CD4-positive, alpha-beta T cell treated with Interleukin-17A for 1 hour (primary cell): ENCODE results near the gene PLAC9.
"Not testable (repeated sequence)": the region's sequence is repeated elsewhere in the genome, so short reads cannot be mapped to it uniquely, and the experiment has no call there.

Source experiments
- DNase-seq: peaks from one replicate; pipeline ENCODE4 v3.0.0-alpha.2; 2020

PLAC9 gene

DNA sequence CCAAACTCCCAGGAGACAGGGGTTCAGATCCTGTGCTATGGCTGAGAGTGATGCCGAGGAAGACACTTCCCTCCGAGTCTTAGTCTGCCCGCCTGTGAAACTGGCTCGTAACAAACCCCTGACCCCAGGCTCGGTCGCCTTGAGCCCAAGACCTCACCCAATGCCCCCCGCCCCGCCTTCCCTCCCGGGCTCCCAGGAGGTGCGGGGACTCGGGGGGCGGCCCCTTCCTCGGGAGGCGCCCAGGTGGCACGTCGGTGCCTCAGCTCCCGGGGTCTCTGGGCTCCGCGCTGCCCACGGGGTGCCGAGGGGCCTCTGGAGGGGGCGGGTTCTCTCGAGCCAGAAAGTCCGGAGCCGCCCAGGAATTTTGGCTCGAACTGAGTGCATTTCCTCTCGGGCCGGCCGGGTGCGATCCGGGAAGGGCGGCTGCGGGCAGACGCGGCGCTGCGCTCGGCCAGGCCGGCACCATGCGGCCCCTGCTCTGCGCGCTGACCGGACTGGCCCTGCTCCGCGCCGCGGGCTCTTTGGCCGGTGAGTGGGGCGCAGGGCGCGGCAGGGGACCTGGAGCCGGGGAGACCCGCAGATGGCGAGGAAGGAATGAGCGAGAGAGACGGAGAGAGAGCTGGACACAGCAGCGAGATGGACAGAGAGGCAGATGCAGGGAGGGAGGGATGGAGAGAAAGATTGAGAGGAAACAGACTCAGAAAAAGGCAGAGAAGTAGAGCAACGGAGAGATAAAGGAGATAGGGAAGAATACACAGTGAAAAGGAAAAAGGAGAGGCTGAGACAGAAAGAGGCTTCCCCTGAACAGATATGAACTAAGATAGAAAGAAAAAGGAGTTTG, at the start of gene PLAC9:
PLAC9 (plus strand) TSS at position 432 of the 841 bp plus-strand sequence; CDS start at position 465, 33 bp downstream.
- DNase-seq = no peak

GRCh38 chr10:80090121-80090520, 42.4 kb upstream of the PLAC9 start:
- DNase-seq = no peak

GRCh38 chr10:80094231-80094630, 38.3 kb upstream of the PLAC9 start:
- DNase-seq = no peak

- DNase-seq = not testable (repeated sequence)
Measured at GRCh38 chr10:80098272-80098671, 34.3 kb upstream of the PLAC9 start.

GRCh38 chr10:80099295-80099694, 33.2 kb upstream of the PLAC9 start:
- DNase-seq = not testable (repeated sequence)

GRCh38 chr10:80100116-80100515, 32.4 kb upstream of the PLAC9 start:
- DNase-seq = no peak

DNA sequence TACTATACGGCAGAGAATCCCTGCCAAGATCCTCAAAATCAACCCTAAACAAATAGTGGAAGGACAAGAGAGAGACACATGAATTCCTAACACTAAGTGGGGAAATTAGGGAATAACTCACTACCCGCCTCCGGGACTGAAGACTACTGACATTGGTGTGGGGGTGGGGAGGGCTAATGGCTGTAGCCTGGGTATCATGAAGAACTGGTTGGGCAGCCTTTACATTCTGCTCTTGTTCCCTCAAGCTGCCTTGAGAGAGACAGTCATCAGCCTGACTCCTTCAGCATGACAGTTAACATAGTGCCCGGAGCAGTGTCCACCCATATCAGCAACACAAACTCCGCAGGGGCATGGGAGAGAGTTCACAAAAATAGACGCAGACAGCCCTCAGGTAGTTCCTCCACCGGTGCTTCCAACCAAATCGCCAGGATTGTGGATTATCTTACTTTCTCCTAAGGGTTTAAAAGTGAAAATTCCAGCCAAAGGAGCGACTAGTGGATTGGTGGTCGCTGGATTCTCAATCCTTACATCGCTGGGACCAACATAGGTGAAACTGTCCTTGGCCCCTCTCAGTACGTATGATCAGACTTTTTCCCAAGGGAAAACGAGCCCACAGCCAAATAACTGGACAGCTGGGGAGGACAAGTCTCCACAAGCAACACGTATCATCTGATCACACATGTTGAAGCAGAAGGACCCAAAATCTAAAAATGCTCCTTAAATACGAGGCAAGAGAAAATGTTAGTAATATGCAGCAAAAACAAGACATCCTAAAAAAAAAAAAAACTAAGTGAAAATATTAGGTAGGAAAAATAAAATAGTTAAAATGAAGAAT, 31.5 kb upstream of the PLAC9 start:
- DNase-seq = no peak

DNA sequence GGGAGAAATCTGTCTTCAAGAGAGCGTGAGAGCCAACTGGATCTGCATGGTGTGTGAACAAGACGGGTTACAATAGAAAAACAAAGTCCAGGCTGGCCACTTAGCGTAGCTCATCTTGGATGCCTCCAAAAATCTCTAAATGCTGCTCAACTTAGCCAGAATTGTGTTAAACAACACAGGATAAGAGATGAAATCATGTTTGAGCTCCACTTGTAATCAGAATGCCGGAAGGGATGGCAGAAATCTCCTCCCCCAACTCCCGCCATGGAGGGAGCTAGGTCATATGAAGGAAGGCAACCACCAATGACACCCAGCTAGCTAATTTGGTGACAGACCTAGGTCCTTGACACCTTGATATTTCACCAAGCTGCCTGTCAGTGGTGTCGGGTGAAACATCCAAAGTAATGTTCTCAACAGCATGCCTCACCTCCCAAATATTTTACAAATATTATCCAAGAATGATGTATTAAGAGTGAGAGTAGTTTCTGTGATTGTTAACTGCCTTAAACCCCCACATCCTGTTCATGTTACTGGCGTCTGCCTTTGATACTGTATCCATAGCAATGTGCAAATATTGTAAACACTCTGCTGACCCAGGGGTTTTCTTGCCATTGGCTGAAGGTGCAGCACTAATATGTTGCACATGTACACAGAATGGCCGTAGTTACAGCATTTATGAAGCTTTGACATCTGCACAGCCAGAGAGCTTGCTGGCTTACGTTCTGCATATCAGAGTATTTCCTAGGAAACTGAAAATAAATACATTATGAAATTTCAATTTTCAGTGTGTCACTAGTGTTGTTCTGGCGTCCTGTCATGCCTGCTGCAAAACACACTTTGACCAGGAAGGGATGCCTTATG, 28.2 kb upstream of the PLAC9 start:
- peak; percentile 56 for DNase-seq

GRCh38 chr10:80108576-80109239, 23.8 kb upstream of the PLAC9 start:
- DNase-seq = no peak

DNA sequence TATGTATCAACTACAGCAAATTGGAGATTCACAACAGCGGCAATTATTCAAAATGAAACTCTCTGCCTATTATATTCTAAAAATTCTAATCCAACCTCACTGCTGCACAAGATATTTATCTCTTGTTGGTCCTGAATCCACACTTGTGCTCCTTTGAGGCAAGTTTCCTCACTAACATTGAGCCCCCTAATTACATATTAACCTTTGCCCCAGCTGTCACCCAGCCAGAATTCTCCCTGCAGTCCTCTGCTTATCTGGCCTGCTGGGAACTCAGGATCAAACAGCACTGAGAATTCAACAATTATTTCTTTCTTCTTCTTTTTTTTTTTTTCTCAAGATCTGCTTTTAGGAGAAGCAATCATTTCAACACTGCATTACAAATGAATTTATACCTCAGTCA, 21.5 kb upstream of the PLAC9 start:
- DNase-seq = no peak

DNA sequence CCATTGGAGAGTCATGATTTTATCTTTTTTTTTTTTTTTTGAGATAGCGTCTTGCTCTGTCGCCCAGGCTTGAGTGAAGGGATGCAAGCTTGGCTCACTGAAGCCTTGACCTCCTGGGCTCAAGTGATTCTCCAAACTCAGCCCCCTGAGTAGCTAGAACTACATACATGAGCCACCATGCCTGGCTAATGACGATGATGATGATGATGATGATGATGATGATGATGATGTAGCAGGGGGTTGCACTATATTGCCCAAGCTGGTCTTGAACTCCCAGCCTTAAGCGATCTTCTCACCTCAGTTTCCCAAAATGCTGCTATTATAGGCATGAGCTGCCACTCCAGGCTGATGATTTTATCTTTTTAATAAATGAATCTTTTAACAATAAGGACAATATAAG, 13.9 kb upstream of the PLAC9 start:
- DNase-seq = no peak

DNA sequence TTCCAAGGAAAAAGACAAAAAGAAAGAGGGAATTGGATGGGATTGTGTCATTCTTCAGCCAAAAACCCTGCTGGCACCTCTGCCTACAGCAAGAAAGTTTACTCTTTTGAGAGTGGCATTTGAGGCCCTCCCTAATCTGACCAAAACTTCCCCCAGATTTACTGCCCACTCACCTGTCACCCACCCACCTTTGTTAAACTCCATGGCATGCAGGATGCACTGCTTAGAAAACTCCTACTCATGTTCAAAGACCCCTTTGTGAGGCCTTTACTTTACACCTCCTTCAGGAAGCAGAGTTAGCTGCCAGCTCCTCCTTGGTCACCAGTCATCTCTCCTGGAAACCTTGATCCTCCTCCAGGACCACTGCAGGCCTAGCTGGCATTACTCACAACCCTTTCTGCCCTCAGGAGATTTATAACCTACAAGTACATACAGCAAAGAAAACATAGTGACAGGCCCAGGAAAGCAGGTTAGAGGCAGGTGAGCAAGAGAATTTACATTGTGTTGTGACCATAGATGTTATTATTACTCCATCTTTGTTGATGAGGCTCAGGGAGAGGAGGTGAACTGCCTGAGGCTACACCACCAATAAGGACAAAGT, 10.3 kb upstream of the PLAC9 start:
- DNase-seq = no peak

DNA sequence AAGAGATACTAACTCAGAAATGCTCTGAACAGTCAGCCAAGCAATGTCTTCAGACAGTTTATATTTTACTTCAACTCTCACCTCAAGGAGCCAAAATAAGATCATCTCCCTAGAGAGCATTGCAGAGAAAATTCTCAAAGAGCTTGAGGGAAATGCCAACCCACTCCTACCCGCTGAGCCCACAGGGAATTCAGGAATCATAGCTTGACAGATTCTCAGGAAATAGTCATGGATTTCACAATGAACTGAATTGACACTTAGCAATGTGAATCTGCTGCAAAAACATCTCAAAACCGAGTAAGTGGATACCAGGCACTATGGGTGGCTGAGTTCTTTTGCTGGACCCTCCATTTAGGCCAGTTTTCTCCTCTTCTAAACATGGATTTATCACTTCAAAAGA, 9.8 kb upstream of the PLAC9 start:
- no peak for DNase-seq

GRCh38 chr10:80126876-80127275, 5.7 kb upstream of the PLAC9 start:
- DNase-seq = no peak

DNA sequence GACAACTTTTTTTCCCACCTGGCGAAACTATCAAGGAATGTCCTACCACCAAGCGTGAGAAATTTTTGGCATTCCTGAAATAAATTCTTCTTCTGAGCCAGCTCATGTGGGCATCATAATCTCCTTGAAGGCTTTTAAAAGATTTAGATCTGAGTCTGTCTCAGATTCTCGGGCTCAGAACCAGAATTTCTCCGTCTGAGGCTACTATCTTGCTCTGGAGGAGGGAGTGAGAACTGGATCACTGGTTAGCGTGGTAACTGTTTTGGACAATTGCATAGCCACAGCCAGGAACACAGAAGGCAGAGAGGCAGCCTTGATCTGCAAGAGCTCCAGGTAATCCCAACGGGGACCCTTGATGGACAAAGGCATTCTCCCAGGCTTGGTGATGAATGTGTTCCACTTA, 1.0 kb upstream of the PLAC9 start:
- DNase-seq = no peak

DNA sequence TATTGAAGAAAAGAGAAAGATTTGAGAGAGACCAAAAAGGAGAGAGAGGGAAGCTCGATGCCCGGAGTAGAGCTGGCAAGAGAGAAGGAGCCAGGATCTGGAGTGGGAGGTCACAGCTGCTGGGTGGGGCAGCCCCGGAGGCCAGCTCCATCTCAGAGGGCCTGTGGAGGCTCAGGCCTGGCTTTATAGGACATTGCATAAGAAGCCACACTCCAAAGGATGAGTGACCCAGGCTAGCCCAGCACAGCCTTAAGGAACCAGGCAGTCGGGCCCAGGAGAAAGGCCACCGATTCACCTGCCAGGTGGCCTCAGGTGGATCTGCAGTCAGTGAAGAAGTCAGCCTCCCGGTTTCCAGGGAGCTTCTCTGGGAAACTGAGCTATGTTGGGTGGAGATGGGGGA, 676 bp downstream of the PLAC9 start:
- DNase-seq = no peak

GRCh38 chr10:80133687-80134086, 1.2 kb downstream of the PLAC9 start:
- DNase-seq = not testable (repeated sequence)

- DNase-seq = no peak
Measured at GRCh38 chr10:80136134-80136571, 3.6 kb downstream of the PLAC9 start.

DNA sequence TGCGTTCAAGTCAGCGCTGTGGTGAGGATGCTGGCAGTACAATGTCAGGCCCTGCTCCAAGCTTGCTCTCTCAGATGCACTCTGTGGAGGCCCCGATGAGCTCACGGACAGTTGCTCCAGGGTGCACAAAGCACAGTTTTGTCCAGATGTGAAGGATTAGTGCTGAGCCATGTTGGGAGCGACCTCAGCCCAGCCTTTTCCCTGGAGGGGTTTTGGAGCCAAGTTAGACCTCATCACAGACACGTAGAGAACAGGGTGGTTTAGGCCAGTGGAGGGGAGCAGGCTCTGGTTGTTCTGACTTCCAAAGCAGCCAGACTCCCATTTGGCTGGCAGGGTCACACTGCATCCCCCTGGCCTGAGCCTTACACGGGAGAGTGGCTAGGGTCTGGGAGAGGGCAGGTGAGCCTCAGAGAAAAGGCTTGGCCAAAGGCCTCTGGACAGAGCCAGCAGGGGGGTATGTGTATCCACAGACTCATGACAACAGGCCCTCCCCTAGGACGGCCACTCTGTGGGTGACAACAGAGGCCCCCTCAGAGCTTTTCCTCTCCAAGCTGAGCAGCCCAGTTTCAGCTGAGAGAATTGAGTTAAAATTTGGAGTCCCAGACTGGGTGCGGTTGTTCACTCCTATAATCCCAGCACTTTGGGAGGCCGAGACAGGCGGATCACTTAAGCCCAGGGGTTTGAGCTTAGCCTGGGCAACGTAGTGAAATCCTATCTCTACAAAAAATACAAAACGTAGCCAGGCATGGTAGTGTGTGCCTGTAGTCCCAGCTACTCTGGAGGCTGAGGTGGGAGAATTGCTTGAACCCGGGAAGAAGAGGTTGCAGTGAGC, 4.7 kb downstream of the PLAC9 start:
- DNase-seq = no peak

GRCh38 chr10:80137920-80138319, 5.4 kb downstream of the PLAC9 start:
- DNase-seq = no peak

GRCh38 chr10:80139265-80139664, 6.7 kb downstream of the PLAC9 start:
- no peak for DNase-seq
